Activated T-helper 17 cell treated with anti-CD3 and anti-CD28 coated beads, Interleukin-2, amount 50 U/mL, for 72 hours (primary cell): Measurements from ENCODE around the gene DIAPH3. TPM values are rescaled to one million over a fixed set of nuclear protein-coding genes. Genes with fewer than 3 reads are reported as not detected.
"Not testable (repeated sequence)": the region's sequence is repeated elsewhere in the genome, so short reads cannot be mapped to it uniquely, and the experiment has no call there.

Experiments used
- ATAC-seq: fragments of 150-1000 bp; cut with Tn5 transposase; replicated peaks from 2 replicates; pipeline ENCODE4 v1.10.0; 2021; ENCODE audit warnings: mild to moderate bottlenecking, moderate library complexity
- H3K27ac Mint-ChIP-seq: one replicate; pipeline ENCODE4 v1.8.0; 2022; ENCODE audit warnings: mixed read lengths
- H3K27me3 Mint-ChIP-seq: one replicate; pipeline ENCODE4 v1.8.0; 2022; ENCODE audit warnings: mixed read lengths
- H3K36me3 Mint-ChIP-seq: one replicate; pipeline ENCODE4 v1.8.0; 2022; ENCODE audit warnings: low read depth, mild to moderate bottlenecking, mixed read lengths
- H3K4me1 Mint-ChIP-seq: one replicate; pipeline ENCODE4 v1.8.0; 2022; ENCODE audit warnings: mixed read lengths
- H3K4me3 Mint-ChIP-seq: one replicate; pipeline ENCODE4 v1.8.0; 2022; ENCODE audit warnings: mild to moderate bottlenecking, mixed read lengths
- H3K9me3 Mint-ChIP-seq: one replicate; pipeline ENCODE4 v1.8.0; 2022; ENCODE audit warnings: mixed read lengths
- total RNA-seq, 2 donors: library from RNA; stranded (reverse); gene quantifications; one replicate each; pipeline ENCODE4 v1.2.3, GENCODE V29; 2022

The DIAPH3 gene, protein sequence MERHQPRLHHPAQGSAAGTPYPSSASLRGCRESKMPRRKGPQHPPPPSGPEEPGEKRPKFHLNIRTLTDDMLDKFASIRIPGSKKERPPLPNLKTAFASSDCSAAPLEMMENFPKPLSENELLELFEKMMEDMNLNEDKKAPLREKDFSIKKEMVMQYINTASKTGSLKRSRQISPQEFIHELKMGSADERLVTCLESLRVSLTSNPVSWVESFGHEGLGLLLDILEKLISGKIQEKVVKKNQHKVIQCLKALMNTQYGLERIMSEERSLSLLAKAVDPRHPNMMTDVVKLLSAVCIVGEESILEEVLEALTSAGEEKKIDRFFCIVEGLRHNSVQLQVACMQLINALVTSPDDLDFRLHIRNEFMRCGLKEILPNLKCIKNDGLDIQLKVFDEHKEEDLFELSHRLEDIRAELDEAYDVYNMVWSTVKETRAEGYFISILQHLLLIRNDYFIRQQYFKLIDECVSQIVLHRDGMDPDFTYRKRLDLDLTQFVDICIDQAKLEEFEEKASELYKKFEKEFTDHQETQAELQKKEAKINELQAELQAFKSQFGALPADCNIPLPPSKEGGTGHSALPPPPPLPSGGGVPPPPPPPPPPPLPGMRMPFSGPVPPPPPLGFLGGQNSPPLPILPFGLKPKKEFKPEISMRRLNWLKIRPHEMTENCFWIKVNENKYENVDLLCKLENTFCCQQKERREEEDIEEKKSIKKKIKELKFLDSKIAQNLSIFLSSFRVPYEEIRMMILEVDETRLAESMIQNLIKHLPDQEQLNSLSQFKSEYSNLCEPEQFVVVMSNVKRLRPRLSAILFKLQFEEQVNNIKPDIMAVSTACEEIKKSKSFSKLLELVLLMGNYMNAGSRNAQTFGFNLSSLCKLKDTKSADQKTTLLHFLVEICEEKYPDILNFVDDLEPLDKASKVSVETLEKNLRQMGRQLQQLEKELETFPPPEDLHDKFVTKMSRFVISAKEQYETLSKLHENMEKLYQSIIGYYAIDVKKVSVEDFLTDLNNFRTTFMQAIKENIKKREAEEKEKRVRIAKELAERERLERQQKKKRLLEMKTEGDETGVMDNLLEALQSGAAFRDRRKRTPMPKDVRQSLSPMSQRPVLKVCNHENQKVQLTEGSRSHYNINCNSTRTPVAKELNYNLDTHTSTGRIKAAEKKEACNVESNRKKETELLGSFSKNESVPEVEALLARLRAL
- total RNA-seq = 10 to 100 TPM; 23.8 to 31.0 TPM

DNA sequence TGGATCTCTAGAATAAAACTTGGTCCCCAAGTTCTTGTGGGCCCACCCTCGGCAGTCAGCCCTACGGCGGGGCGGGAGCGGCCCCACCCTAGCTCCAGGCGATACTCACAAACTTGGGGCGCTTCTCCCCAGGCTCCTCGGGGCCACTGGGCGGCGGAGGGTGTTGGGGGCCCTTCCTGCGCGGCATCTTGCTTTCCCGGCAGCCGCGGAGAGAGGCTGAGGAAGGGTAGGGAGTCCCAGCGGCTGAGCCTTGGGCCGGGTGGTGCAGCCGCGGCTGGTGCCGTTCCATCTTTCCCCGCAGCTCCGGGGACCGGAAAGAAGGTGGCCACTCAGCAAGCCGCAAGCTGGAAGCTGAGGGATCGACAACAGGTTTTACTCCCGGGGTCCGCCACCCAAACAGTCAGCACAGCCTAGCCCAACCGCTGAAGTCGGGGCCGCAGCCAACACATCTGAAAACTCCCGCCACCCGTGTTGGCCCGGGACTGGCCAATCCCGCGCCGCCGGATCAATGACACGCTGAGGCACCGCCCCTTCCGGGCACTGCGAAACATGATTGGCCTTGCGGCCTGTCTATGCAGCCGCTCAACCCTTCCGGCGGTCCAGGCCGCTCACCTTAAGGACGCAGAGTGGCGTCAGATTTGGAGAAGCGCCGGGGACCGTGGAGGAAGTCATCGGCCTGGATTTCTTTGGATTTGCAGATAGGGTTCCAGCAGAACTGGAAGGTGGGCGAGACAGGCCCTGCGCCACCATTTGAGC, at the start of gene DIAPH3:
DIAPH3 (minus strand) TSS at position 451 of the 756 bp plus-strand sequence; CDS start at position 289, 162 bp downstream.
- peak within 1 kb of the TSS; percentile 98 for H3K4me3 Mint-ChIP-seq
- peaks cover 20% of the 10 kb centered on the region for H3K4me1 Mint-ChIP-seq
- H3K27me3 Mint-ChIP-seq = peaks cover 5% of the 10 kb centered on the region
- H3K9me3 Mint-ChIP-seq = no peaks in the 10 kb centered on the region
- ATAC-seq = peak; percentile 100
- H3K36me3 Mint-ChIP-seq = peaks cover 5% of the 10 kb centered on the region
- peak within 1 kb of the TSS; percentile 93 for H3K27ac Mint-ChIP-seq

DNA sequence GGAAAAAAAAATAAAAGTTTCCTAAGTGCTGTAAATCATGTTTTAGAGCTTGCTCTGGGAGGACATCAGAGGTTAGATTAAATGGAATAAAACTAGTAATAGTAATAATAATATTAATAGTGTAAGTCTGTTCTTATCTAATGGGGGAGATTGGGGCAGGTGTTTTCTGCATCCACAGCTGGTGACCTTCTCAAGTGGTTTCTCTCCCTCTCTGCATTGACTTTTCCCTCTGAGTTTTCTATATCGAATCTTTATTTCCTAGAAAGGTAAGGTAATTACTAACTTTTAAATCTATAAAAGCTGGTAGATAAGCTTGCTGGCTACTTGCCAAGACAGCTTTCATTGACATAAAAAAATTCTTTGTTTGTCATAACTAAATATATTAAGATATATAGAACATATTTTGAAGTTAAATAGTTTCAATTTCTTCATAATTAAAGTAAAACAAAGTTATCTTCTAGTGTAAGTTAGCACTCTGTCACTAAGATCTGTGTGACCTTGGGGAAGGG, 49.6 kb upstream of the DIAPH3 start:
- ATAC-seq = no peak
- H3K27ac Mint-ChIP-seq = no peak overlapping the region
- H3K9me3 Mint-ChIP-seq = no peaks in the 10 kb centered on the region

DNA sequence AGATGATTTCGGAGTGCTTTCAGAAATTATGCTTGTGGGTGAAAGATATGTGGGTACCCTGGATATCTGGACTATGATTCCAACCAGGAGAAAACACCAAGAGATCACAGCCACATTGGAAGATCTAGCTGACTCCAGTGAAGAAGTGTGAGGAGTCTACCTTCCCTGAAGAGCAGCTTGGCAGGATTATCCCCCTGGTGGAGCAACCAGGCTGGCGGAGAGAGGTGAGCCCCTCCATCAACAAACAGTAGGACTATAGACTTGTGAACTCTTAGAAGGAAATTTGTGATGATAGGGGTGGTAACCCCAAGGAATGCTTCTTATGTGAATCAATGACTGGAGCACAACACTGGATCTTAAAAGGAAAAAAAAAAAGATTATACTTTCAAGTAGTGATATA, 47.8 kb upstream of the DIAPH3 start:
- no peak overlapping the region for H3K27ac Mint-ChIP-seq
- no peaks in the 10 kb centered on the region for H3K36me3 Mint-ChIP-seq
- H3K27me3 Mint-ChIP-seq = peaks cover 14% of the 10 kb centered on the region
- H3K4me1 Mint-ChIP-seq = no peaks in the 10 kb centered on the region
- ATAC-seq = no peak
- H3K4me3 Mint-ChIP-seq = no peak overlapping the region
- no peaks in the 10 kb centered on the region for H3K9me3 Mint-ChIP-seq

More for the DNA sequence above, 49.6 kb upstream of the DIAPH3 start:
- H3K36me3 Mint-ChIP-seq = no peaks in the 10 kb centered on the region
- H3K4me3 Mint-ChIP-seq = no peak overlapping the region
- peaks cover 13% of the 10 kb centered on the region for H3K27me3 Mint-ChIP-seq
- H3K4me1 Mint-ChIP-seq = no peaks in the 10 kb centered on the region

DNA sequence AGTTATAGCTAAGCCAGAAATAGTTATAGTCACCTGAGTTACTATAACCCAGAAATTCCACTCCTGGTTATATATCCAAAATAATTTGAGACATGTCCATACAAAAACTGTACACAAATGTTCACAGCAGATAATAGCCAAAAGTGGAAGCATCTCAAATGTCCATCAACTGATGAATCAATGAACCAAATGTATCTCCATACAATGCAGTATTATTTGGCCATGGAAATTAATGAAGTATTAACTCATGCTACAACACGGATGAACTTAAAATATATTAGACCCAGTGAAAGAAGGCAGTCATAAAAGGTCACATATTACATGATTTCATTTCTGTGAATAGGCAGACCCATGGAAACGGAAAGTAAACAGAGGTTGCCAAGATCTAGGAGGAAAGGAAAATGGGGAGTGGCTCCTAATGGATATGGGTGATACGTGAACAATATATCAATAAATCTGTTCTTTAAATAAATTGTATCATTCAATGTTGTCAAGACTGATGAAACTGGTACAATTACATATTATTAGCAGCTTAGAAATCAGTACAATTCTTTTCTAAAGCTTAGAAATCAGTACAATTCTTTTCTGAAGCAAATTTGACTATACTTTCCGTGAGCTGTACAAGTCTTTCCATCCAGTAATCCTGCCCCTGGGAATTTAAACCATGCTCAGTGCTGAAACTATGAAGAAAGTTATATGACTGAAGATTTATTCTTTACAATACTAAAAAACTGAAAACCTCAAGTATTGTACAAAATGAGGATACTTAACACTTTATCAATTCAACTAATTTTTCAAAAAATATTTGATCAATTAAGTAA, 47.0 kb upstream of the DIAPH3 start:
- H3K27ac Mint-ChIP-seq = no peak overlapping the region
- no peaks in the 10 kb centered on the region for H3K4me1 Mint-ChIP-seq
- H3K27me3 Mint-ChIP-seq = peaks cover 20% of the 10 kb centered on the region
- H3K9me3 Mint-ChIP-seq = no peaks in the 10 kb centered on the region
- no peak overlapping the region for H3K4me3 Mint-ChIP-seq
- no peaks in the 10 kb centered on the region for H3K36me3 Mint-ChIP-seq
- ATAC-seq = no peak

DNA sequence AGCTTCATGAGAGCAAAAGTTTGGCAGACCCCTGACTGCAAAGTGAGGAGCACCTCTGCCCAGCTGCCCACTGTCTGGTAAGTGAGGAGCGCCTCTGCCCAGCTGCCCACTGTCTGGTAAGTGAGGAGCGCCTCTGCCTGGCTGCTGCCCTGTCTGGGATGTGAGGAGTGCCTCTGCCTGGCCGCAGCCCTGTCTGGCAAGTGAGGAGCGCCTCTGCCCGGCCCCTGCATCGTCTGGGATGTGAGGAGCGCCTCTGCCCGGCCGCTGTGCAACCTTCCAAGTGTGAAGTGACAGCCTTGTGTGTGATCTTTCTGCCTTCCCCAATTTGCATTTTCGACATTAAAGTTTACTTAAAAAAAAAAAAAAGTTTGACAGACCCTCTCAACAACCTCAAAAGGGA, 41.8 kb upstream of the DIAPH3 start:
- H3K4me1 Mint-ChIP-seq = not testable (repeated sequence)
- peaks cover 26% of the 10 kb centered on the region for H3K27me3 Mint-ChIP-seq

DNA sequence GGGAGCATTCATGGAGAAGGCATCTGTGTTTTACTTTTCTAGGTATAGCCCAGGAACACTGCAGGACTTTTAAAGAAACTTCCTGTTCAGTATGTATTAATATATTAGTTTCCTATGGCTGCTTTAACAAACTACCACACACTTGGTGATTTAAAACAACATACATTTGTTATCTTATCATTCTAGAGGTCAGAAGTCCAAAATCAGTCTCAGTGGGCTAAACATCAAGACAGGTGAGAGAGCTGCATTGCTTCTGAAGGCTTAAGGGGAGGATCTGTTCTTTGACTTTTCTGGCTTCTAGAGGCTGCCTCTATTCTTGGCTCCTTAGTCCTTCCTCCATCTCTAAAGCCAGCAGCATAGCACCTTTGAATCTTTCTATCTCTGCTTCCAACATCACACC, 37.6 kb upstream of the DIAPH3 start:
- Mint-ChIP-seq H3K4me1 (no peaks in the 10 kb centered on the region), H3K9me3 (no peaks in the 10 kb centered on the region), H3K36me3 (no peaks in the 10 kb centered on the region), H3K27ac (no peak overlapping the region), H3K27me3 (peaks cover 20% of the 10 kb centered on the region), H3K4me3 (no peak overlapping the region)
- ATAC-seq = no peak

More for the DNA sequence above, 41.8 kb upstream of the DIAPH3 start:
- not testable (repeated sequence) for H3K9me3 Mint-ChIP-seq, H3K4me3 Mint-ChIP-seq, ATAC-seq, H3K27ac Mint-ChIP-seq, H3K36me3 Mint-ChIP-seq

DNA sequence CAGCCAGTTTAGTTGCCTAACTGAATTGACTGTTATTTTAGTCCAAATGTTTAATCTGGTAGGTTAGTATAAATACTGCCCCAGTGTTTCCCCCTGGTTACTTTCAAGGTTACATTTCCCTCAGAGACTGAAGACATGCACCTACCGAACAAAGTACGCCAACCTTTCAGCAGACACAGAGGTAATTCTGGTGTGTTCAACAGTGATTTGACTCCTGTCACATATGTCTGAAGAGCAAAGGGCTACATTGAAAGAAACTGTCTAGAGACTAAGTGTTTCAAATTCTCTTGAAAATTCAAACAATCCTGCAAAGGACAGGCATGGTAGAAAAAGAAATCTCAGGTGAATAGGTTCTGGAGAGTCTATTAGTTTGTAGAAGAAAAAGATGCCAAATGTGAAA, 32.2 kb upstream of the DIAPH3 start:
- H3K9me3 Mint-ChIP-seq, H3K4me3 Mint-ChIP-seq, ATAC-seq, H3K27ac Mint-ChIP-seq, H3K36me3 Mint-ChIP-seq, H3K4me1 Mint-ChIP-seq: not testable (repeated sequence)
- peaks cover 17% of the 10 kb centered on the region for H3K27me3 Mint-ChIP-seq

DNA sequence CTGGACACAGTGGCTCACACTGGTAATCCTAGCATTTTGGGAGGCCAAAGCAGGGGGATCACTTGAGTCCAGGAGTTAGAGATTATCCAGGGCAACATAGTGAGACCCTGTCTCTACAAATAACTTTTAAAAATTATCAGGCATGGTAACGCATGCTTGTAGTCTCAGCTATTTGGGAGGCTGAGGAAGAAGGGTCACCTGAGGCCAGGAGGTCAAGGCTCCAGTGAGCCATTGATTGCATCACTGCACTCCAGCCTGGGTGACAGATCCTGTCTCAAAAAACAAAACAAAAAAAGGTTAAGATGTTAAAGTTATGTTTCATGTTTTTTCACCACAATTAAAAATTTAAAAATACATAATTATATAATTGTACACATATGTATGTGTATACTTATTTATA, 19.2 kb upstream of the DIAPH3 start:
- Mint-ChIP-seq H3K4me1 (no peaks in the 10 kb centered on the region), H3K27me3 (peaks cover 19% of the 10 kb centered on the region), H3K4me3 (no peak overlapping the region), H3K36me3 (no peaks in the 10 kb centered on the region), H3K27ac (no peak overlapping the region), H3K9me3 (no peaks in the 10 kb centered on the region)
- no peak for ATAC-seq

DNA sequence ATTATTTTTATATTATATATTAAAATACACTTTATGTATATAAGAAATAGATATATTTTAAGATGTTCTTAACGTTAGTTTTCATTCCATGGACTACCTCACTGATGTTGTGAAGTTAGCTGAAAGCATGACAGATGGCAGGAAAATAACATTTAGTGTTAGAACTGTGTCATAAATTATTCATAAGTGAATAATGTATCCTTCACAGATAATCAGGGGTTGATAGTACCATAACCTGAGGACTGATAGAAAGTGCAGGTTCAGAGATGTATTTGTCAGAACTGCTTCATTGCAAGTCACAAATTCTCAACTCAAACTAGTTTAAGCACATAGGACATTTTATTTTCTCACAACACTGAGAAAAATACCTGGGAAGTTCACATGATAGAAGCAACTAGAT, 14.6 kb upstream of the DIAPH3 start:
- Mint-ChIP-seq H3K4me3 (no peak overlapping the region), H3K27me3 (peaks cover 24% of the 10 kb centered on the region), H3K27ac (no peak overlapping the region), H3K36me3 (no peaks in the 10 kb centered on the region), H3K4me1 (no peaks in the 10 kb centered on the region), H3K9me3 (no peaks in the 10 kb centered on the region)
- no peak for ATAC-seq

DNA sequence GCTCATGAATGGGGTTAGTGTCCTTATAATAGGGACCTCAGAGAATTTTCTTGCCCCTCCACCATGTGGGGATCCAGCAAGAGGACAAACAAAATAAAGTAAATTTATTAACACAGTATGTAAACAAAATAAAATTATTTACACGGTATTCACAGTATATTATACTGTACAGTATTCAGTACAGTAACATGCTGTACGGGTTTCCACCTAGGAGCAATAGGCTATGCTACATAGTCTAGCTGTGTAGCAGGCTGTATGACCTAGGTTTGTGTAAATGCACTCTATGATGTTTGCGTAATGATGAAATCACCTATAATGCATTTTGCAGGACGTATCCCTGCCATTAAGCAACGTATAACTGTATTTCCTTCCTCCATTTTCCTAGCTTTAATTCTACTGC, 11.8 kb upstream of the DIAPH3 start:
- ATAC-seq = no peak
- Mint-ChIP-seq H3K9me3 (no peaks in the 10 kb centered on the region), H3K36me3 (no peaks in the 10 kb centered on the region), H3K27ac (no peak overlapping the region), H3K4me1 (no peaks in the 10 kb centered on the region), H3K4me3 (no peak overlapping the region), H3K27me3 (peaks cover 31% of the 10 kb centered on the region)

DNA sequence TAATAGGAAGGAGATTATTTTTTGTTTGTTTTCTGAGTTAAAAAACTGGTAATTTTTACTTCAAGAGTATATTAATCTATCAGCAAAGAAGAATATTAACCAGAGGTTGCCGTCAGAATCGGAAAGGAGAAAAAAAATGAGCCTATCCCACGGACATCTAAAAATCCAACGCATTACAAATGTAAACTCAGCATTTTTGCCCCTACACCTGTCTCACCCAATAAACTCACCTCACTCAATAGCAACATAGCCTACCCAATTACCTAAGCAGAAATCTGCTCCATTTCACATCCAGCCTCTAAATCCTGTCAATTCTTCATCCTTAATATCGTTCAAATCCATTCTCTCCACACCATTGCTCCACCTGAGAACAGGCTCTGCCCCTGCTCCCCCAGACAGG, 10.4 kb upstream of the DIAPH3 start:
- ATAC-seq = no peak
- Mint-ChIP-seq H3K27me3 (peaks cover 31% of the 10 kb centered on the region), H3K27ac (no peak overlapping the region), H3K4me3 (no peak overlapping the region), H3K9me3 (no peaks in the 10 kb centered on the region), H3K36me3 (no peaks in the 10 kb centered on the region), H3K4me1 (no peaks in the 10 kb centered on the region)

DNA sequence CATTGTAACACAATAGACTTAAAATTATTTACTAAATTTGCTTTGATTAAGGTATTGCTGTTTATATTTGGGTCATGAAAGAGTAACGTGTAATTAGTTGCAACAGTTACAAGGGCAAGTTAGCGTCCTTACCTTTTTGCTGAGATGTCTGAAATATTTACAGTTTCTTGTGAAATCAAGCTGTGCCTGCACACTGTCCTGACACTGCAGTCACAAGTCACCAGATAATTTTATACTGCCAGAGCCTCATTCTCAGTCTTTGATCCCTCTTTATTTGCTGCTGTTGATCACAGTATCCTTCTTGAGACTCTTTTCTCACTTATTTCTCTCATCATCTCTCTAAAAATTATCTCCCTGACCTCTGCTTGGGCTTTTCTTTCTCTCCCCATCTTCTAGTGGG, 8.4 kb upstream of the DIAPH3 start:
- Mint-ChIP-seq H3K4me1 (no peaks in the 10 kb centered on the region), H3K4me3 (no peak overlapping the region), H3K9me3 (no peaks in the 10 kb centered on the region), H3K36me3 (no peaks in the 10 kb centered on the region), H3K27ac (no peak overlapping the region), H3K27me3 (peaks cover 31% of the 10 kb centered on the region)
- no peak for ATAC-seq

DNA sequence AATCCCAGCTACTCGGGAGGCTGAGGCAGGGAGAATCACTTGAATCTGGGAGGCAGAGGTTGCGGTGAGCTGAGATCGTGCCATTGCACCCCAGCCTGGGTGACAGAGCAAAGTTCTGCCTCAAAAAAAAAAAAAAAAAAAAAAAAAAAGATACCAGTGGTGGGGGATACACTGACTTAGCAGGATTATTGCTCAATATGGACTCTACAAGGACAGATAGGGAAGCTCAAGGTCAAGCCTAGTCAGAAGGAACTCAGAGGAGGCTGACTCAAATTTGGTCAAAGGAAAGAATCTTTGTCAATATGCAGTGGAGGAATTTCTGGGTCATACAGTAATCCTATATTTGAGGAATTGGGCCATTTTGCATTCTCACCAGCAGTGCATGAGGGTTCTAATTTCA, 6.7 kb upstream of the DIAPH3 start:
- Mint-ChIP-seq H3K4me1 (peaks cover 2% of the 10 kb centered on the region), H3K27me3 (peaks cover 26% of the 10 kb centered on the region), H3K36me3 (no peaks in the 10 kb centered on the region), H3K27ac (no peak overlapping the region), H3K9me3 (no peaks in the 10 kb centered on the region), H3K4me3 (no peak overlapping the region)
- ATAC-seq = no peak
